ENCODE measurements around the gene C2orf81.

DNA sequence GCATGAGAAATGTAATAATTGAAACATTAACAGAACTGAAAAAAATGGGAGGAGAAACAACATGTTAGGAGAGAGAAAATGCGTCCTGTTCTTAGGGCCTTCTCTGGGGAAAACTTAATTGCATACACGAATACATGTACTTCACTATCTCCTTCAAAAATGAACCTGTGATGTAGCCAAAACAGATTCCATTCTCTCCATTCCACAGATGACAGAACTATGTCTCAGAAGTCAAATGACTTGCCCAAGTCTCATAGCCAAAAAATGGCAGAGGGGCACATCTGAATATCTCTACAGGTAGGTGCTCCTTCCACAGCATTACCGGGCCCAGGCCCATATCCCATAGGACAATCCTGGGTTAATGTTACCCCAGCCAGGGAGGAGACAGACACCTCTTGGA lies 37.4 kb downstream of the C2orf81 start:
- TF ChIP-seq, protein P1, sequence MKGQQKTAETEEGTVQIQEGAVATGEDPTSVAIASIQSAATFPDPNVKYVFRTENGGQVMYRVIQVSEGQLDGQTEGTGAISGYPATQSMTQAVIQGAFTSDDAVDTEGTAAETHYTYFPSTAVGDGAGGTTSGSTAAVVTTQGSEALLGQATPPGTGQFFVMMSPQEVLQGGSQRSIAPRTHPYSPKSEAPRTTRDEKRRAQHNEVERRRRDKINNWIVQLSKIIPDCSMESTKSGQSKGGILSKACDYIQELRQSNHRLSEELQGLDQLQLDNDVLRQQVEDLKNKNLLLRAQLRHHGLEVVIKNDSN (IDR thresholded peaks at IDR 0.05; ENCODE audit: borderline replicate concordance, low read depth) = no peak
- TF ChIP-seq YY1 (IDR thresholded peaks at IDR 0.05; ENCODE audit: low read depth) (no peak), MXI1 (IDR thresholded peaks at IDR 0.05; ENCODE audit: low read depth, low read length) (no peak), MEF2A (IDR thresholded peaks at IDR 0.05; ENCODE audit: borderline replicate concordance, low read depth) (no peak), RAD21 (IDR thresholded peaks at IDR 0.05; ENCODE audit: low read length) (no peak), FOXM1 (IDR thresholded peaks at IDR 0.05; ENCODE audit: low read depth) (no peak)
- TF ChIP-seq, protein P2, sequence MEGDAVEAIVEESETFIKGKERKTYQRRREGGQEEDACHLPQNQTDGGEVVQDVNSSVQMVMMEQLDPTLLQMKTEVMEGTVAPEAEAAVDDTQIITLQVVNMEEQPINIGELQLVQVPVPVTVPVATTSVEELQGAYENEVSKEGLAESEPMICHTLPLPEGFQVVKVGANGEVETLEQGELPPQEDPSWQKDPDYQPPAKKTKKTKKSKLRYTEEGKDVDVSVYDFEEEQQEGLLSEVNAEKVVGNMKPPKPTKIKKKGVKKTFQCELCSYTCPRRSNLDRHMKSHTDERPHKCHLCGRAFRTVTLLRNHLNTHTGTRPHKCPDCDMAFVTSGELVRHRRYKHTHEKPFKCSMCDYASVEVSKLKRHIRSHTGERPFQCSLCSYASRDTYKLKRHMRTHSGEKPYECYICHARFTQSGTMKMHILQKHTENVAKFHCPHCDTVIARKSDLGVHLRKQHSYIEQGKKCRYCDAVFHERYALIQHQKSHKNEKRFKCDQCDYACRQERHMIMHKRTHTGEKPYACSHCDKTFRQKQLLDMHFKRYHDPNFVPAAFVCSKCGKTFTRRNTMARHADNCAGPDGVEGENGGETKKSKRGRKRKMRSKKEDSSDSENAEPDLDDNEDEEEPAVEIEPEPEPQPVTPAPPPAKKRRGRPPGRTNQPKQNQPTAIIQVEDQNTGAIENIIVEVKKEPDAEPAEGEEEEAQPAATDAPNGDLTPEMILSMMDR (IDR thresholded peaks at IDR 0.05) = no peak
- TF ChIP-seq, protein P3, sequence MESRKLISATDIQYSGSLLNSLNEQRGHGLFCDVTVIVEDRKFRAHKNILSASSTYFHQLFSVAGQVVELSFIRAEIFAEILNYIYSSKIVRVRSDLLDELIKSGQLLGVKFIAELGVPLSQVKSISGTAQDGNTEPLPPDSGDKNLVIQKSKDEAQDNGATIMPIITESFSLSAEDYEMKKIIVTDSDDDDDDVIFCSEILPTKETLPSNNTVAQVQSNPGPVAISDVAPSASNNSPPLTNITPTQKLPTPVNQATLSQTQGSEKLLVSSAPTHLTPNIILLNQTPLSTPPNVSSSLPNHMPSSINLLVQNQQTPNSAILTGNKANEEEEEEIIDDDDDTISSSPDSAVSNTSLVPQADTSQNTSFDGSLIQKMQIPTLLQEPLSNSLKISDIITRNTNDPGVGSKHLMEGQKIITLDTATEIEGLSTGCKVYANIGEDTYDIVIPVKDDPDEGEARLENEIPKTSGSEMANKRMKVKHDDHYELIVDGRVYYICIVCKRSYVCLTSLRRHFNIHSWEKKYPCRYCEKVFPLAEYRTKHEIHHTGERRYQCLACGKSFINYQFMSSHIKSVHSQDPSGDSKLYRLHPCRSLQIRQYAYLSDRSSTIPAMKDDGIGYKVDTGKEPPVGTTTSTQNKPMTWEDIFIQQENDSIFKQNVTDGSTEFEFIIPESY (IDR thresholded peaks at IDR 0.05; ENCODE audit: borderline replicate concordance, low read depth) = no peak
